Measurements from ENCODE around the gene ASAP3. TPM values are rescaled to one million over a fixed set of nuclear protein-coding genes. Genes with fewer than 3 reads are reported as not detected.

The ASAP3 gene
- total and polyA plus RNA-seq, 9 of the 15 experiments (the other 6 are each of a cell fraction or from before 2014, with no cell fraction given): 1.7 to 31.2 (median 17.4) TPM

DNA sequence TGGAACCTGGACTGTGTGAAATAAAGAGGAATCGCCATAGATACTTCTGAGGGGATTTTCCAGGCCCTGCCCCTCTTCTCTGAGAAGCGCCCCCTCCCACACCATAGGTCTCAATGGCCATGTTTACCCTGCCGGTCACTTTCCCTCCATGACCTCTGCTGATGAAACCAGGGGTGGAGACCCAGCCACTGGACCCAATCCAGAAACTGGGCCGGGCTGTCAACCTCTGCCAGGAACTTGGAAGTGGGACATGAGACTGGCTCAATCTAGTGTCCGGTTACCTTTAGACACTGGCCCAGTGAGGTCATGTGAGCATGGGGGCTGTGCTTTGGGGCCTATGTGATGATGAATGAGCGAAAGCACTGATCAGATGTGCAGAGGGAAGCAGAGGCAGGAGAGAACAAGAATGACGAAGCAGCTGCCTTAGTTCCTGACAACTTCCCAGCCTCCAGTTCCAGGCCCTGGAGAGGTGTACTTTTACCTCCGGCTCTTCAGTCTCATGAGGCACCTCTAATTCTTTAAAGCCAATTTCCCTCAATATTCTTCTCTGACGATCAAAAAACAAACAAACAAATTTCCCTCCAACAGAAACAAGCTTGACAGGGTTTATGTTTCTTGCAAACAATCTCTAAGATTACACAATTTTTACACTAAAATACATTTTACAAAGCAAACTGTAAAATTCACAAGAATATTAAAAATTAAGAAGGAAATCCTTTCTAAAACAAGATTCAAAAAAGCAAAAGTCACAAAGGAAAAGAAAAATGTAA lies 4.9 kb downstream of the ASAP3 start:
- intact Hi-C loops (cut with micrococcal nuclease) (no loop called here), in situ Hi-C loops (cut with MboI) (no loop called here)
- ChIA-PET CTCF (ENCODE audit: low intra/inter-chr PET ratio) (no interaction called here), POLR2A (interaction anchor here (0.6 to 1.0 kb wide), 5 partner anchors 29 to 994 kb away, joined by 3 read pairs; no protein-coding TSS in a partner anchor)
- Histone ChIP-seq H4K20me1 (replicated peaks; ENCODE audit: control insufficient read depth, insufficient read depth, low read length) (0 out of 2 replicates have a peak, but pooled peaks cover 3% of the 10 kb centered on the region), H3K27me3 (ENCODE audit: control insufficient read depth in 2 of 2, insufficient read depth in 2 of 2, low read length in 2 of 2) (no peaks in the 10 kb centered on the region), H3K36me3 (ENCODE audit: control insufficient read depth, insufficient read depth, low read length) (peaks cover 5% of the 10 kb centered on the region; the same call in 1 of the 3 replicates), H2AFZ (ENCODE audit: low read depth, low read length) (peak overlapping the region; percentile 75), H3K4me2 (ENCODE audit: insufficient read depth, low read length) (peak overlapping the region; percentile 67), H3K4me3 (no peak overlapping the region), H3K27ac (ENCODE audit: extremely low read depth, low read depth, low read length) (peak overlapping the region; percentile 75), H3K9ac (ENCODE audit: insufficient read depth in 1 of 2, low read depth in 2 of 2, low read length in 2 of 2) (peak overlapping the region; percentile 5 to 55; a peak in 3 of 4 replicates), H3K4me1 (replicated peaks in 1 of 2; ENCODE audit: control insufficient read depth in 2 of 2, insufficient read depth in 2 of 2, low read length in 2 of 2) (peaks cover 28 to 32% of the 10 kb centered on the region in 2 experiments), H3K79me2 (ENCODE audit: control insufficient read depth, insufficient read depth, low read length) (peaks cover 12% of the 10 kb centered on the region; the same call in 2 of the 3 replicates), H3K9me1 (ENCODE audit: control insufficient read depth, insufficient read depth, low read length) (no peaks in the 10 kb centered on the region), H3K9me3 (replicated peaks; ENCODE audit: control insufficient read depth, insufficient read depth, low read depth, low read length) (no peaks in the 10 kb centered on the region)
- FAIRE-seq (peak; percentile 93), DNase-seq (ENCODE audit: extremely low read depth in 1 of 4, low spot score in 3 of 4) (peak; percentile 82 to 93 (median 86)), ATAC-seq (peak; percentile 93)
- 7% methylated on average over 9 of the region's 9 CpGs for WGBS (ENCODE audit: insufficient coverage, low coverage, missing lambda C conversion rate)
- BruUV-seq (replicated peaks): TSS peak; percentile 47
- TF ChIP-seq ZNF699 (CRISPR knock-in tag; IDR thresholded peaks at IDR 0.05; ENCODE audit: insufficient replicate concordance): no peak
- TF ChIP-seq, protein P1, sequence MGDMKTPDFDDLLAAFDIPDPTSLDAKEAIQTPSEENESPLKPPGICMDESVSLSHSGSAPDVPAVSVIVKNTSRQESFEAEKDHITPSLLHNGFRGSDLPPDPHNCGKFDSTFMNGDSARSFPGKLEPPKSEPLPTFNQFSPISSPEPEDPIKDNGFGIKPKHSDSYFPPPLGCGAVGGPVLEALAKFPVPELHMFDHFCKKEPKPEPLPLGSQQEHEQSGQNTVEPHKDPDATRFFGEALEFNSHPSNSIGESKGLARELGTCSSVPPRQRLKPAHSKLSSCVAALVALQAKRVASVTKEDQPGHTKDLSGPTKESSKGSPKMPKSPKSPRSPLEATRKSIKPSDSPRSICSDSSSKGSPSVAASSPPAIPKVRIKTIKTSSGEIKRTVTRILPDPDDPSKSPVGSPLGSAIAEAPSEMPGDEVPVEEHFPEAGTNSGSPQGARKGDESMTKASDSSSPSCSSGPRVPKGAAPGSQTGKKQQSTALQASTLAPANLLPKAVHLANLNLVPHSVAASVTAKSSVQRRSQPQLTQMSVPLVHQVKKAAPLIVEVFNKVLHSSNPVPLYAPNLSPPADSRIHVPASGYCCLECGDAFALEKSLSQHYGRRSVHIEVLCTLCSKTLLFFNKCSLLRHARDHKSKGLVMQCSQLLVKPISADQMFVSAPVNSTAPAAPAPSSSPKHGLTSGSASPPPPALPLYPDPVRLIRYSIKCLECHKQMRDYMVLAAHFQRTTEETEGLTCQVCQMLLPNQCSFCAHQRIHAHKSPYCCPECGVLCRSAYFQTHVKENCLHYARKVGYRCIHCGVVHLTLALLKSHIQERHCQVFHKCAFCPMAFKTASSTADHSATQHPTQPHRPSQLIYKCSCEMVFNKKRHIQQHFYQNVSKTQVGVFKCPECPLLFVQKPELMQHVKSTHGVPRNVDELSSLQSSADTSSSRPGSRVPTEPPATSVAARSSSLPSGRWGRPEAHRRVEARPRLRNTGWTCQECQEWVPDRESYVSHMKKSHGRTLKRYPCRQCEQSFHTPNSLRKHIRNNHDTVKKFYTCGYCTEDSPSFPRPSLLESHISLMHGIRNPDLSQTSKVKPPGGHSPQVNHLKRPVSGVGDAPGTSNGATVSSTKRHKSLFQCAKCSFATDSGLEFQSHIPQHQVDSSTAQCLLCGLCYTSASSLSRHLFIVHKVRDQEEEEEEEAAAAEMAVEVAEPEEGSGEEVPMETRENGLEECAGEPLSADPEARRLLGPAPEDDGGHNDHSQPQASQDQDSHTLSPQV (IDR thresholded peaks at IDR 0.05): peak; percentile 88
- TF ChIP-seq HCFC1 (IDR thresholded peaks at IDR 0.05; ENCODE audit: low read depth, low read length): no peak
- TF ChIP-seq BCLAF1 (IDR thresholded peaks at IDR 0.05; ENCODE audit: borderline replicate concordance in 1 of 2, control insufficient read depth in 1 of 2, low read depth in 2 of 2, low read length in 1 of 2): no peak
- TF ChIP-seq PRMT5 (CRISPR knock-in tag; IDR thresholded peaks at IDR 0.05): no peak
- TF ChIP-seq TEAD4 (IDR thresholded peaks at IDR 0.05; ENCODE audit: low read length): no peak
- no peak for TF ChIP-seq TEAD4 (CRISPR knock-in tag; IDR thresholded peaks at IDR 0.05; ENCODE audit: borderline replicate concordance)
- no peak for TF ChIP-seq ZNF184 (CRISPR knock-in tag; IDR thresholded peaks at IDR 0.05)
- TF ChIP-seq CREBBP (IDR thresholded peaks at IDR 0.05; ENCODE audit: low read depth, low read length): no peak
- no peak for TF ChIP-seq ZNF780A (CRISPR knock-in tag; IDR thresholded peaks at IDR 0.05)
- TF ChIP-seq SMARCE1 (IDR thresholded peaks at IDR 0.05): no peak; the same call in none of the 2 replicates
- TF ChIP-seq, protein P2, sequence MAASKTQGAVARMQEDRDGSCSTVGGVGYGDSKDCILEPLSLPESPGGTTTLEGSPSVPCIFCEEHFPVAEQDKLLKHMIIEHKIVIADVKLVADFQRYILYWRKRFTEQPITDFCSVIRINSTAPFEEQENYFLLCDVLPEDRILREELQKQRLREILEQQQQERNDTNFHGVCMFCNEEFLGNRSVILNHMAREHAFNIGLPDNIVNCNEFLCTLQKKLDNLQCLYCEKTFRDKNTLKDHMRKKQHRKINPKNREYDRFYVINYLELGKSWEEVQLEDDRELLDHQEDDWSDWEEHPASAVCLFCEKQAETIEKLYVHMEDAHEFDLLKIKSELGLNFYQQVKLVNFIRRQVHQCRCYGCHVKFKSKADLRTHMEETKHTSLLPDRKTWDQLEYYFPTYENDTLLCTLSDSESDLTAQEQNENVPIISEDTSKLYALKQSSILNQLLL (CRISPR knock-in tag; IDR thresholded peaks at IDR 0.05; ENCODE audit: borderline replicate concordance): no peak
